LNCAP (cell line): ENCODE measurements around the gene PDE7B.

Experiments
- CTCF ChIP-seq: fragments of 450-650 bp; IDR thresholded peaks from 2 replicates; pipeline ENCODE4 v1.5.1; 2017; ENCODE audit warnings: mild to moderate bottlenecking

Gene PDE7B

GRCh38 chr6:135880066-135880972 lies 28.8 kb downstream of the PDE7B start:
- TF ChIP-seq CTCF, result no peak

- no peak for TF ChIP-seq CTCF
Observed at GRCh38 chr6:135883045-135883444, 31.5 kb downstream of the PDE7B start.

- no peak for TF ChIP-seq CTCF
Observed at GRCh38 chr6:135883536-135883935, 32.0 kb downstream of the PDE7B start.

- no peak for TF ChIP-seq CTCF
Observed at GRCh38 chr6:135884136-135884535, 32.6 kb downstream of the PDE7B start.

- no peak for TF ChIP-seq CTCF
Observed at GRCh38 chr6:135887069-135887468, 35.6 kb downstream of the PDE7B start.

- TF ChIP-seq CTCF, result no peak
Observed at GRCh38 chr6:135888818-135889217, 37.3 kb downstream of the PDE7B start.

GRCh38 chr6:135890876-135891275 lies 39.4 kb downstream of the PDE7B start:
- TF ChIP-seq CTCF, result no peak
